Neural progenitor cell (in vitro differentiated cells): ENCODE measurements around the gene PTPN18. TPM values are rescaled to one million over a fixed set of nuclear protein-coding genes. Genes with fewer than 3 reads are reported as not detected.
A peak's percentile ranks its signal among the peaks of the same experiment; 100 is the strongest.
"Not testable (repeated sequence)": the region's sequence is repeated elsewhere in the genome, so short reads cannot be mapped to it uniquely, and the experiment has no call there.

Source experiments
- DNase-seq: peaks from one replicate; pipeline ENCODE4 v3.0.0-alpha.2; 2016; ENCODE audit warnings: low spot score
- H2AFZ ChIP-seq: fragments of 200-600 bp; sonication (generic); replicated peaks from 2 replicates; pipeline ENCODE4 v1.6.1; 2016; ENCODE audit warnings: antibody characterized with exemption
- H3F3A ChIP-seq: fragments of 200-600 bp; sonication (generic); 2 replicates; pipeline ENCODE4 v1.6.1; 2016; ENCODE audit warnings: antibody characterized with exemption, low read depth
- H3K27ac ChIP-seq: fragments of 200-600 bp; sonication (generic); 2 replicates; pipeline ENCODE4 v1.5.1; 2016; ENCODE audit warnings: mild to moderate bottlenecking
- H3K27me3 ChIP-seq: fragments of 200-600 bp; sonication (generic); 2 replicates; pipeline ENCODE4 v1.6.1; 2016; ENCODE audit warnings: mild to moderate bottlenecking, moderate library complexity
- H3K36me3 ChIP-seq: fragments of 200-600 bp; sonication (generic); 2 replicates; pipeline ENCODE4 v1.5.1; 2016
- H3K4me1 ChIP-seq: fragments of 200-600 bp; sonication (generic); 2 replicates; pipeline ENCODE4 v1.6.1; 2016; ENCODE audit warnings: mixed run types
- H3K4me2 ChIP-seq: fragments of 200-600 bp; sonication (generic); 2 replicates; pipeline ENCODE4 v1.6.1; 2016
- H3K4me3 ChIP-seq: fragments of 200-600 bp; sonication (generic); 2 replicates; pipeline ENCODE4 v1.5.1; 2016
- H3K79me2 ChIP-seq: fragments of 200-600 bp; sonication (generic); 2 replicates; pipeline ENCODE4 v1.6.1; 2016; ENCODE audit warnings: low read depth
- H3K9ac ChIP-seq: fragments of 200-600 bp; sonication (generic); 2 replicates; pipeline ENCODE4 v1.6.1; 2016
- H3K9me3 ChIP-seq: fragments of 200-600 bp; sonication (generic); 2 replicates; pipeline ENCODE4 v1.5.1; 2016; ENCODE audit warnings: low read depth
- H4K20me1 ChIP-seq: fragments of 200-600 bp; sonication (generic); 2 replicates; pipeline ENCODE4 v1.6.1; 2016; ENCODE audit warnings: low read depth
- H3K27ac Mint-ChIP-seq: 3 replicates; pipeline ENCODE4 v1.8.0; 2021; ENCODE audit warnings: mixed read lengths
- H3K27me3 Mint-ChIP-seq: 2 replicates; pipeline ENCODE4 v1.8.0; 2022; ENCODE audit warnings: low read depth, mild to moderate bottlenecking, inconsistent platforms, moderate library complexity, mixed read lengths; ENCODE audit not compliant: insufficient read depth
- H3K36me3 Mint-ChIP-seq: 3 replicates; pipeline ENCODE4 v1.8.0; 2021; ENCODE audit warnings: mixed read lengths
- H3K4me1 Mint-ChIP-seq: 3 replicates; pipeline ENCODE4 v1.8.0; 2021; ENCODE audit warnings: mixed read lengths
- H3K4me3 Mint-ChIP-seq: 3 replicates; pipeline ENCODE4 v1.8.0; 2021; ENCODE audit warnings: mild to moderate bottlenecking, moderate library complexity, mixed read lengths
- H3K9me3 Mint-ChIP-seq: 3 replicates; pipeline ENCODE4 v1.8.0; 2020; ENCODE audit warnings: mixed read lengths
- EZH2 ChIP-seq: fragments of 200-600 bp; sonication (generic); IDR thresholded peaks from 2 replicates; pipeline ENCODE4 v1.6.1; 2017; ENCODE audit warnings: antibody characterized with exemption, mild to moderate bottlenecking, moderate library complexity
- EZH2phosphoT487 ChIP-seq: fragments of 200-600 bp; sonication (generic); IDR thresholded peaks from 2 replicates; pipeline ENCODE4 v1.6.1; 2017; ENCODE audit warnings: antibody characterized with exemption
- total RNA-seq: library from RNA; depleted of rRNA; stranded (reverse); fragments of >200 nt; gene quantifications from 2 replicates; pipeline ENCODE4 v1.2.3, GENCODE V29; 2015; ENCODE audit warnings: low replicate concordance
- TF ChIP-seq, protein P1 (sequence below): fragments of 200-600 bp; sonication (generic); IDR thresholded peaks from 2 replicates; pipeline ENCODE4 v1.5.1; 2017; ENCODE audit warnings: antibody characterized with exemption, mild to moderate bottlenecking

The PTPN18 gene
- total RNA-seq, 1 donor from 2014 or later: 4.0 TPM

DNA sequence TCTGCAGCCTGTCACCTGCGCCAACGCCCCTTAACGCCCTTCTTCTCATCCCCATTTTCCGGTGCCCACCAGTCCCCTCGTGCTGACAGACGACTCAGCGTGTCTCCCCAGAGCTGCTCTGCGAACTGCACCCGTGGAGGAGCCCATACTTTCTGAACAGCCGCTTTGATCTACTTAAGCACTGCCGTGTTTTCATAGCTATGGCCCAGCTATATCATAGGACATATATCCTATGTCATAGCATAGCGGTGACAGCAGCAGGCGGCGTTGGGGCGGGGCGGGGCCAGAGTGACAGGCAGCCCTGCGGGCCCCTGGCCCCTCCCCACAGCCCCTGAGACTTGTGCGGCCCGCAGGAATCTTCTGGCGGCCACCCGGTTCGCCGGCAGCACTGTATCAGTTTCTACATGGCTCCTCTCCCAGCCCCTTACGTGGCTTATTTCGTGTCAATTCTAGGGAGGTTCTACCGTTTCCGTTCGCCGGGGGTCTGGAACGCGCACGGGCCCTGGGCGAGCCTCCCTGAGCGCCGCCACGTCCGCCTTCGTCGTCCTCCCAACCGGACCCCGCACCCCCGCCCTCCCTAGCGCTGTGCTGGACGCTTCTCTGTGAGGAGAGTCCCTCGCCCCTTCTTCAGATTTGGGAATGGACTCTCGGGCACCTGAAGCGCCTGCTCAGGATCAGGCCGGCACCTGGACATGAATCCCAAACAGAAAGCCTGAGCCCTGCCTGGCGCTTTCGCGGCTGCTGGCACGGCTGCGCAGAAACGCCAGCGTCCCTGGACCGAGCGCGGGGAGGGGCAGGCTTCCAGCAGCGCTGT, 35.4 kb downstream of the PTPN18 start:
- Histone ChIP-seq H2AFZ (peak overlapping the region; percentile 99), H3K36me3 (no peaks in the 10 kb centered on the region), H3K27ac (no peak overlapping the region), H4K20me1 (no peaks in the 10 kb centered on the region), H3K4me1 (peaks cover 11% of the 10 kb centered on the region), H3K4me2 (peak overlapping the region; percentile 84), H3K4me3 (peak overlapping the region; percentile 75), H3K79me2 (no peaks in the 10 kb centered on the region), H3K9ac (peak overlapping the region; percentile 10), H3K27me3 (peaks cover 18% of the 10 kb centered on the region), H3K9me3 (no peaks in the 10 kb centered on the region), H3F3A (no peaks in the 10 kb centered on the region)
- no peak overlapping the region for H3K27ac Mint-ChIP-seq
- no peaks in the 10 kb centered on the region for H3K9me3 Mint-ChIP-seq
- H3K4me1 Mint-ChIP-seq: peaks cover 34% of the 10 kb centered on the region
- H3K36me3 Mint-ChIP-seq: no peaks in the 10 kb centered on the region
- H3K4me3 Mint-ChIP-seq: peak overlapping the region; percentile 86
- peaks cover 5% of the 10 kb centered on the region for H3K27me3 Mint-ChIP-seq
- peak; percentile 84 for DNase-seq
- TF ChIP-seq EZH2: no peak
- peak; percentile 7 for TF ChIP-seq EZH2phosphoT487
- TF ChIP-seq, protein P1, sequence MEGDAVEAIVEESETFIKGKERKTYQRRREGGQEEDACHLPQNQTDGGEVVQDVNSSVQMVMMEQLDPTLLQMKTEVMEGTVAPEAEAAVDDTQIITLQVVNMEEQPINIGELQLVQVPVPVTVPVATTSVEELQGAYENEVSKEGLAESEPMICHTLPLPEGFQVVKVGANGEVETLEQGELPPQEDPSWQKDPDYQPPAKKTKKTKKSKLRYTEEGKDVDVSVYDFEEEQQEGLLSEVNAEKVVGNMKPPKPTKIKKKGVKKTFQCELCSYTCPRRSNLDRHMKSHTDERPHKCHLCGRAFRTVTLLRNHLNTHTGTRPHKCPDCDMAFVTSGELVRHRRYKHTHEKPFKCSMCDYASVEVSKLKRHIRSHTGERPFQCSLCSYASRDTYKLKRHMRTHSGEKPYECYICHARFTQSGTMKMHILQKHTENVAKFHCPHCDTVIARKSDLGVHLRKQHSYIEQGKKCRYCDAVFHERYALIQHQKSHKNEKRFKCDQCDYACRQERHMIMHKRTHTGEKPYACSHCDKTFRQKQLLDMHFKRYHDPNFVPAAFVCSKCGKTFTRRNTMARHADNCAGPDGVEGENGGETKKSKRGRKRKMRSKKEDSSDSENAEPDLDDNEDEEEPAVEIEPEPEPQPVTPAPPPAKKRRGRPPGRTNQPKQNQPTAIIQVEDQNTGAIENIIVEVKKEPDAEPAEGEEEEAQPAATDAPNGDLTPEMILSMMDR: no peak

DNA sequence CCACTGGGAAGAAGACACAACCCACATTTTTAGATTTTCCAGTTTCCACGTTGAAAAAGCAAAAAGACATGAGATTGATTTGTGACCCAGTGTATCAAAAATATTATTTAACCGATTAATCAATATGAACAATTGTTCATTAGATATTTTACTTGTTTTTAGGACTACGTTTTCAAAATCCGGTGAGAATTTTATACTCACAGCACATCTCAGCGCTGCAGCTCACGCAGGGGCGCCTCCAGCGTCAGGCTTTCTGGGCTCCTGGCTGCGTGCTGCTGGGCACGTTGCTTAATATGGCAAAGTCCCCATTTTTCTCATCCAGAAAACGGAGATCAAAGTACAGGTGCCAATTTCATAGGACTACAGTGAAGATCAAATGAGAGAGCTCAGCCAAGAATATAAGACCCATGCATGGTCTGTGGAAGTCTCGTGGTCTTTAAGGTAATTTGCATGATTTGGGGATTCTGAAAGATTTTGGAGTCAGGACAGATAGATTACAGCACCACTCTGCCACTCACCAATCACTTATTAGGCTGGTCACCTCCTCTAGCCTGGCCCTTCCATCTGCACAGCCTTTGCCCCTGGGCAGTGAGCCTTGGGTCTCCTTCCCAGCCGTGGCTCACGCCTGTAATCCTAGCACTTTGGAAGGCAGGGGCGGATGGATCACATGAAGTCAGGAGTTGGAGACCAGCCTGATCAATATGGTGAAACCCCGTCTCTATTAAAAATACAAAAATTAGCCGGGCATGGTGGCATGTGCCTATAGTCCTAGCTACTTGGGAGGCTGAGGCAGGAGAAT, 36.2 kb downstream of the PTPN18 start:
- Histone ChIP-seq H3F3A (no peaks in the 10 kb centered on the region), H2AFZ (peak overlapping the region; percentile 99), H3K79me2 (no peaks in the 10 kb centered on the region), H3K4me2 (peak overlapping the region; percentile 84), H3K36me3 (no peaks in the 10 kb centered on the region), H4K20me1 (no peaks in the 10 kb centered on the region), H3K9ac (no peak overlapping the region), H3K27me3 (peaks cover 18% of the 10 kb centered on the region), H3K27ac (no peak overlapping the region), H3K9me3 (no peaks in the 10 kb centered on the region), H3K4me1 (peaks cover 11% of the 10 kb centered on the region), H3K4me3 (peak overlapping the region; percentile 75)
- Mint-ChIP-seq H3K9me3 (no peaks in the 10 kb centered on the region), H3K4me1 (peaks cover 26% of the 10 kb centered on the region), H3K4me3 (peak overlapping the region; percentile 86), H3K36me3 (no peaks in the 10 kb centered on the region), H3K27ac (no peak overlapping the region), H3K27me3 (peaks cover 5% of the 10 kb centered on the region)
- no peak for DNase-seq
- TF ChIP-seq, protein P1: peak; percentile 5
- no peak for TF ChIP-seq EZH2
- no peak for TF ChIP-seq EZH2phosphoT487

DNA sequence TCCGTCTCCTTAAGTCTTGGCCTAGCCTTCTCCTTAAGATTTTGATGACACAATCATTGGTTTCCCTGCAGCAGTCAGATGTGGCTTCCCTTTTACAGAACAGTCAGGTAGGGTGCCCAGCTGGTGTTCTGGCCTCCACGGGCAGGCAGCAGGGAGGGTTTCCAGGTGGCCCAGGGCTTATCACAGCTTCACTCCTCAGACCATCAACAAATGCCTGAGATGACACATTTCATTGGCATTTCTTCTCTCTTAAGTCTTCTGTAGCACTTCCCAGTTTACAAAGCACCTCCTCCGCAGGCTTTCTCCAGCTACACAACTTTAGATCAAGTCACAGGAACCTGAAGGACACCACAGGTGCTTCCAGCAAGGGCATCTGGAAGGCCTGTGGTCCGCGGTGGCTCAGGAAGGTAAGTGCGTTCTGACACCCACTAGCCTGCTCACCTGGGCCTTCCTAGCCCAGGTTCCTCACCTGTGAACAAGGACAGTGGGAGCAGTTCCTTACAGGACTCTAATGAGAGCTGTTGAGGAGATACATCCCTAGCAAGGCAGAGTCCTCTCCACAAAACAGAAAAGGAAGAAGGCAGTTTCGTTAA, 37.6 kb downstream of the PTPN18 start:
- Mint-ChIP-seq H3K27ac (no peak overlapping the region), H3K27me3 (peaks cover 5% of the 10 kb centered on the region), H3K4me1 (peaks cover 19% of the 10 kb centered on the region), H3K36me3 (no peaks in the 10 kb centered on the region), H3K9me3 (no peaks in the 10 kb centered on the region), H3K4me3 (peak overlapping the region; percentile 64)
- TF ChIP-seq EZH2phosphoT487 (no peak), EZH2 (no peak)
- TF ChIP-seq, protein P1: no peak
- Histone ChIP-seq H3K79me2 (no peaks in the 10 kb centered on the region), H4K20me1 (no peaks in the 10 kb centered on the region), H3F3A (no peaks in the 10 kb centered on the region), H3K9ac (no peak overlapping the region), H3K27me3 (peaks cover 18% of the 10 kb centered on the region), H3K4me2 (no peak overlapping the region), H3K4me3 (no peak overlapping the region), H3K36me3 (no peaks in the 10 kb centered on the region), H3K4me1 (no peaks in the 10 kb centered on the region), H3K27ac (no peak overlapping the region), H3K9me3 (no peaks in the 10 kb centered on the region), H2AFZ (no peak overlapping the region)
- no peak for DNase-seq

DNA sequence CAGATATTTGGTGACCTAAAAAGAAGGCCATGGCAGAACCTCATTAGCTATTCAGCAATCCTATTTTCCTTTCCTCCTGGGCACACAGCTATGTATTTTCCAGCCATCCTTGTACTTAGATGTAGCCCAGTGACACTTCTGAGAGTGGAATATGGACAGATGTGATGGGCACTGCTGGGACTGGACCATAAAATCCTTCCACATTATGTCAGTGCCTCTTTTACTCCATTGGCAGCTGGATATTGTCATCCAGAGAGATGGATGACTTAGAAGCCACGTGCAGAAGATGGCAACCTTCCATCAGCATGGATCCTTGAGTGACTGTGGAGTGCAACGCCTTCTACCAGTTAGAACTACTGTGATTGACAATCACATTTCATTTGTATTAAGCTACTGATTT, 50.4 kb downstream of the PTPN18 start:
- not testable (repeated sequence) for H3K27ac ChIP-seq, H3K27me3 Mint-ChIP-seq, H3K9me3 Mint-ChIP-seq, H4K20me1 ChIP-seq, H3K4me1 ChIP-seq, H2AFZ ChIP-seq, H3K79me2 ChIP-seq, H3K9me3 ChIP-seq, H3F3A ChIP-seq, H3K27ac Mint-ChIP-seq, H3K4me2 ChIP-seq, H3K4me3 ChIP-seq, H3K4me3 Mint-ChIP-seq, DNase-seq, H3K27me3 ChIP-seq, H3K9ac ChIP-seq, H3K4me1 Mint-ChIP-seq, H3K36me3 Mint-ChIP-seq, H3K36me3 ChIP-seq
